Dermis blood vessel endothelial cell (primary cell): Measurements from ENCODE around the gene MAP4K2. TPM values are rescaled to one million over a fixed set of nuclear protein-coding genes. Genes with fewer than 3 reads are reported as not detected.

Experiments
- DNase-seq: peaks from one replicate; pipeline ENCODE4 v3.0.0; 2010
- total RNA-seq: library from RNA; depleted of rRNA; stranded (reverse); fragments of >200 nt; gene quantifications from 2 replicates; pipeline ENCODE4 v1.2.3, GENCODE V29; 2014

MAP4K2 gene
- total RNA-seq, 1 donor from 2014 or later = 46.1 TPM

DNA sequence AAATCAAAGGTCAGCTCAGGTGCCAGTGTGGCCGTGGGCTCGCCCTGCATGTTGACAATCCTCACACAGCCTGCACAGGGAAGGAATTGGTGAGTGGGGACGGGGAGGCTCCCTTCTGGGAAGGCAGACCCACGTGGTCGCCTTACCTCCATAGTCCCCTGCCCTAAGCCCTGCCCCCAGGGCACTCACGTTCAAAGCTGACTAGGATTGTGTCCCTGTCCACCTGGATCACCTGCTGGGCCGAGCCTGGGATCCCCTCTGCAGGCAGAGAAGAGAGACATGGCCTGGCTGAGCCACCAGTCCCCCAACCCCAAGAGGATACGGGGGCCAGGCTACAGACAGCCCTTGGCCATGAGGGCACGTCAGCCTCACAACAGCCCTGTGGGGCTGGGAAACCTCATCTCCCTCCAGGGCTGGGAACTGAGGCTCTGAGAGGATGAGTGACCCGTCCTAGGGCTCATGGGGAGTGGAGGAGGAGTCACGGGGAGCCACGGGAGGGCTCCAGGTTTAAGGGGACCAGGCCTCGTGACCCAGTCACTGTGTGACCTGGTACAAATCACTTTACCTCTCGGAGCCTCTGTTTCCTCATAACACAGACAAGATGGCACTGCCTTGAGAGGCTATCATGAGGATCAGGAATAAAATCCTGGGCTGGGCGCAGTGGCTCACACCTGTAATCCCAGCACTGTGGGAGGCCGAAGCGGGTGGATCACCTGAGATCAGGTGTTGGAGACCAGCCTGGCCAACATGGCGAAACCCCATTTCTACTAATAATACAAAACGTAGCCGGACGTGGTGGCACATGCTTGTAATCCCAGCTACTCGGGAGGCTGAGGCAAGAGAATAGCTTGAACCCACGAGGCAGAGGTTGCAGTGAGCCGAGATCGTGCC lies 12.6 kb downstream of the MAP4K2 start:
- DNase-seq = no peak

DNA sequence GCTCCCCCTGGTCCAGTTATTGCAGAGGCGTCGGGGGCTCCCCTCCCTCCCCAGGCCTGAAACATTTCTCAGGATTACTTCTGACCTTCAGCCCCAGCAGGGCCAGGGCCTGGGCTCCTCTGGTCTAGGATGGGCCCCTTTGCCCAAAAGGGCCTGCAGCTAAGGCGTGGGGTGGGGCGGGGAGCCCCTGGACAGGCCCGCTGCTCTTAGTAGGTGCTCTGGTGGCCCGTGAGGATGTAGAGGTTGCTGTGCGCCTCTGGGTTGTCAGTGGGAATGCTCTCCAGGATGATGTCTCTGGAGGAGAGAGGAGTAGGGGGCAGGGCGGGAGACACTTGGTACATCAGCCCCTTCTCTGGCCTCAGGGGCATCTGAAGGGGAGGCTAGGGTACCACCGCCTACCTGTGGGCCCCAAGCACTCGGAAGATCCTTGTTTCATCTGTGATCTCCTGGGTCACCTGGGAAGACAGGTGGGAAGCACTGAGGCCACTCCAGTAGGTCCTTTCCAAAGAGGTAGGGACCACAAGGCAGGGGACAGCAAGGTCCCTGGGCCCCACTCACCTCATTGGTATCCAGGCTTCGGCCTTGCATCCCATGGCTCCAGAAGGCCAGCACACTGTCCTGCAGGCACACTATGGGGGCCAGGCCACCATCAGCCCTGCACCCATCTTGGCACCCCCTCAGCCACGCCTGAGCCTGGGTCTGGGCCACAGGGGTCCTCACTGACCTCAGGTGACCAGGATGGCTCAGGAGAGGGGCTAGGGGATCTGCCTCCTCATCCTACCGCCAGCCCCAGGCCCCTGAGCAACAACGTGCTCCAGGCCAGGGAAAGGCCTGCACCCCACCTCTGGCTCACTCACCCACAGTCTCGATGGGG lies 13.4 kb downstream of the MAP4K2 start:
- no peak for DNase-seq

DNA sequence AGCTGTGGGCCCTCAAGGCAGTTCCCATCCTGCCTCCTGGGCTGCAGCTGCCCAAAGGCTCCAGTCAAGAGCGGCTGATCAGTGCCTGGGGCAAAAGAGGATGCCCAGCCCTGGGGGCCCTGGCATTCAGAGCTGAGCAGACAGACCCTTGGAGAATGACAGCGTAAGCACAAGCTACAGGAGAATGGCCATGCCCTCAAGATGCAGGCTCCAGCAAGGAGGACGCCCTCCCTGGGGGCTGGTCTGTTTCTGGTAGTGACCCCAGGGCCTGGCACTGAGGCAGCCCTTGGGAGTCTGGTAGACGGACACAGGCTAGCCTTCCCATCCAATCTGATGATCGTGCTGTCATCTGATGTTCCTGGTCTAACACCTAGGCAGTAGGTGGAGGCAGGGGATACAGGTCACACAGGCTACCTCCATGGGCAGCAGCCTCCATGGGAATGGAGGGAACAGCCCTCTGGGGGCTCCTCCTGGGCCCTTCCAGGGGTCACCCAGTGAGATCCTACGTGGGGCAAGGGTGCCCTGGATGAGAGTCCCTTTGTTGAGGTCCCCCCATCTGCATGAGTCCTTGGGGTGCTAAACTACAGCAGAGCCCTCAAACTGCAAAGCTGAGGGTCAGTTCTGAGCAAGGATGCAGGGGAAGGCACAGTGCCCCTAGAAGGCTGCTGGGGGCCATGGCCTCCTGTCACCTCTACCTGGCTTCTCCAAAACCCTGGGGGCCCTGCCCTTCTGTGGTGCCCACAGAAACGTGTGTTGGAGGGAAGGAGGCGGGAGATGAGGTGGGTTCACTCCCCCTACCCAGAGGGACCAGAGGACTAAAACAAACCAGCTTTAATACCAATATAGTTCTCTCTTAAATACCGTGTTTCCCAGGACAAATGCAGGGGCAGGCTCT lies 14.4 kb downstream of the MAP4K2 start:
- DNase-seq = no peak

DNA sequence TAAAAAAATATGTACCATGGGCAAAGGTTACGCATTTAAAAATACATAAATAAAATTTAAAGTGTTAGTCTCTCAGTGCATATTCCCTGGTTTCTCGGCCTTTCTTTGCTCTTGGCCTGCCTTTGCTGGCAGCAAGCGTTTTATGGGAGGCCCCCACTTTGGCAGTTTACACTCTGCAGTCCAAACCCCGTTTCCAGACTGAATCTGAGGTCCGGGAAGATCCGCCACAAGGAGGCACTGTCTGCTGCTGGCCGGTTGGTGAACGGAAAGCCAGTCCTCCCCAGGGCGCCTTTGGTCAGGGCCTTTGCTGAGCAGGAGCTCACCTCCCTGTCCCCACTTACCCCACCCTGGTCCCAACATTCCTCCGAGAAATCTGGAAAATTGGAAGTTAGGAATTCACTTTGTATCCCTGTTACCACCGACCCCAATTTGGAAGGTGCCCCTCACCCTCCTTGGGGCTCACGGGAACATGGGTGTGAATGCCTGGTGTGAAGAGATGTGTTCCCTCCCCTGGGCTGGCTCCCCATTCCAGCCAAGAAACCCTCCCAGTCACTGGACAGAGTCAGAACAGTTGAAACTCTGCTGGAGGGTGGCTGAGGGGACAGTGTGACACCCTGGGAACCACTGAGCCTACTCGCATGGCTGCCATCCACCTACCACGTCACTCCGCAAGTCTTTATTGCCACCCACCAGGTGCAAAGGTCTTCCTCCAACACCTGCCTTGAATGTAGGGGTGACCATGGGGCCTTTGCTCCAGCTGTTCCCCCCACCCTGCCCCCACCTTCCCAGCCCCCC lies 15.3 kb downstream of the MAP4K2 start:
- peak; percentile 81 for DNase-seq

DNA sequence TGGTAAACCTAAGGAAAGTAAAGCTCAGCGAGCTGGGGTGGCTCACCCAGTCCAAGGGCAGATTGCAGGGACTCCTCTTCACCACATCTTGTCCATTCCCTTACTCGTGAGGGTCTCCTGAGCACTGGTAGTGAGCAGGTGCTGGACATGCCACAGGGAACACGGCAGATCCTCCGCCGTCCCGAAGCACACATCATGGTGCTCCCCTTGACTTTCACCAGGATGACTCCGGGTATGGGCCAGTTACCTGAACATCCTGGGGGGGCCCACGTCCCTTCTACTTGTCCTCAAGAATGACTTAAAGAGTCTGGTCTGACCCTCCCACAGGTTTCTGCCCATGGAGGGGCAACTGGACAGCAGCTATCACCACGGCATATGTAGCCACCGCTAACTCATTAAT lies 16.7 kb downstream of the MAP4K2 start:
- DNase-seq = no peak

DNA sequence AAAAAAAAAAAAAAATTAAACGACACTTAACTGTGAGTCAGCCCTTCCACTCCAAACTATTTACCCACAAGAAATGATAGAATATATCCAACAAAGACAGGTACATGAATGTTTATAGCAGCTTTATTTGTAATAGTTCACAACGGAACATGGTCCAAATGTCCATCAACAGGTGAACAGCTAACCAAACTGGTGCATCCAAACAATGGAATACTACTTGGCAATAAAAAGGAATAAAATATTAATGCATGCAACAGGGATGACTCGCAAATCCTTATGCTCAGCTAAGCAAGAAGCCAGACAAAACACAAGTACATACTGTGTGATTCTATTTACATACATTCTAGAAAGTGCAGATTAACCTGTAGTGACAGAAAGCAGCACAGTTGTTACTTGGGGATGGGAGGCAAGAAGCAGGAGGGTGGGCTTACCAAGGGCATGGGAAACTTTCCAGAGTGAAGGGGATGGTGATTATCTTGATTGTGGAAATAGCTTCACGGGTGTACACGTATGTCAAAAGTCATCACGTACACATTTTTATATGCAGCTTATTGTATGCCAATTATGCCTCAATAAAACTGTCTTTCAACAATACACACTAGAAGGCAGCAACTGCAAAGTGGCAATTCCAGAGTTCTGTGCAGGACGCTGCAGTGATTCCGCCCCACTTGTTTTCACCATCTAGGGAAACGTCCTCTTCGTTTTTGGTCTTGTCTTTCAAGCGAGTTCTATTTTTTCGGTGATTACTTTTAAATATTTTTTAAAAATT lies 18.0 kb downstream of the MAP4K2 start:
- no peak for DNase-seq

DNA sequence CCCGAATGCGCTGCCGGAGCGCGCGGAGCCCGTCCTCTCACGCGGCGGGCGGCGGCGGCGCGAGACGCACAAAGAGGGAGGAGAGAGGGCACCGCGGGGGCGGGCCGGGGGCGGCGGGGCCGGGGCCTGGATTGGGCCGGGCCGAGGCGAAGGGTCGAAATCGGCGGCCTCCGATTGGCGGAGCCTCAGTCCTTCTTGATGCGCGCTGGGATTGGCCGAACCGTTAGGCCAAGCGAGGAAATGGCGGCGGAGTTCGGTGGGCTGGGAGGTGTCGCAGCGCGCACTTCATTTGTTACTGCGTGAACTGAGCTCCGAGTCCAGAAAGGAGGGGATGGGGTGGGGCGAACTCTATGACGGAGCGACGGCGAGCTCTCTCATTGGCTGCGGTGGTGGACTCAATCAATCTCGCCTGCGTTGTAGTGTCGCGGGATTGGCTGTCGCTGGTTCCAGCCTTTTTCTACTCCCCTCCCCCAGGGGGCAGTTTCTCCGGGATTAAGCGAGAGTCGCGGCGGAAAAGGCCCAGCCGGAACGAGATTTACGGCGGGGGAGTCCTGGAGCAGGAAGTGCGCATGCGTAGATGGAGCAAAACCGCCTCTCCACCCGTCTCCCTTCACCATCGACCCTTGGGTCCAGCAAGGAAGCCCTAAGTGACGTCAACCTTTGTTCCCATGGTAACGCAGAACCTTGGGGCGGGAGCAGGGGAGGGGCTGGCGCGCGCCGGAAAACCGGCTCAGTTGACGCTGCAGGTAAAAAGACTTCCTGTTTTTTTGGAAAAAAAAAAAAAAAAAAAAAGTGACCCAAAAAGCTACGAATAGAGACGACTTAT lies 24.3 kb downstream of the MAP4K2 start, which contains the start of gene SF1:
Gene SF1, minus strand, starts transcription at position 70 of the 826 bp plus-strand sequence. CDS start 150 bp downstream, outside the sequence.
- DNase-seq = peak; percentile 100

DNA sequence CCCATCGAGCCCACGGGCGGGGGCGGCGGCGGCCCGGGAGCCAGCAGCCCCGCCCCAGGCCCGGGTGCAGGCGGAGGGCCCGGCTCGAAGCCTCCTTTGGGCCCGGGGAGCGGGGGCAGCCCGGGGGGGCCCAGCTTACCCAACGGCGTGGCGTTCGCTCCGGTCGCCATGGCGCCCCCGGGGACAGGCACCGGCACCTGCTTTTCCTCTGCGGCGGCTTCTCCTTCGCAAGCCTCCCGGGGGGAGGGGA lies 24.9 kb downstream of the MAP4K2 start:
- DNase-seq = no peak

DNA sequence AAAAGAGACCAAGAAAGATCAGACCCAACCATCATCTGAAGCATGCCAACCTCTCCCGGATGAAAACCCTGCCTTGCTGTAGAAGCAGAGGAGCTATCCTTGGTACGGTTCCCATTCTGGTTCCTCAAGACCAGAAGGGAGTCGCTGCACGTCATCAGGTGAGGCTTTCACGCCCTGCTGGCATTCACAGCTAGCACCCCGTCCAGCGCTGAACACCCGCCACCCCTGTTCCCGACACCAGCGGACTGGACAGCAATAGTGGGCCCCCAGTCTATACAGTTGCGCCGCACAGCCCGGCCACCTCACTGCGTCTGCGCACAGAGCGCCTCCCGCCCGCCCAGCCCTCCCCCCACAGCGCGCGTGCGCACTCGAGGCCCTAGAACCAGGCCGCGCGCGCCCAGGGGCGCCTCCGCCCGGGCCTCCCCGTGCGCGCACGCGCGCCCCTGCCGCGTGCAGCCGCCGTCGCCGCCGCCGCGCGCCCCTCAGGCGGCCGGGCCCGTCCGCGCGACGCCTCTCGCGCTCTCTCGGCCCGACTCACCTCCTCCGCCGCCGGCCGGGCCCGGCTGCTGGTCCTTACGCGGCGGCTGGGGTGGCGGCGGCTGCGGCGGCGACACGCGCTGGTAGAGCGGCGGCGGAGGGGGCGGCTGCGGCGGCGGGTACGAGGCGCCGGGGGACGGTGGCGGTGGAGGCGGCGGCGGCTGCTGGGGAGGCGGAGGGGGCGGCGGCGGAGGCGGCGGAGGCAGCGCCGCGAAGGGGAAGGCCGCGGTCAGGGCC lies 25.4 kb downstream of the MAP4K2 start:
- peak; percentile 87 for DNase-seq

DNA sequence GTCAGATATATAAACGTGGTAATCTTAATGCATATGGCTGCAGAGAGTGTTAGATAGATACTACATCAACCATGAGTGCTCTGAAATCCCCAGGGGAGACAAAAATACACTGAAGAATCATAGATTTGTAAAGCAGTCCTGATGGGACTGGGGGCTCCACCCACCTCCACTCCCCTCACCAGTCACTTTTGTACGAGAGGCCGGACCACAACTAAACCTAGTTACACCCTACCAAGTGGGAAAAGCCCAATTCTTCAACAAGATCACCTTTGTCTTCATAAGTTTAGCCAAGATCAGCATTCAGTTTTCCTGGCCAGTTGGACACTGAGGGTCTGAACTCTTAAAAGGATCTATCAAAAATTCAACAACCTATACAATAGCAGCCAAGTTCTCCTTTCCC lies 26.1 kb downstream of the MAP4K2 start:
- DNase-seq = no peak

DNA sequence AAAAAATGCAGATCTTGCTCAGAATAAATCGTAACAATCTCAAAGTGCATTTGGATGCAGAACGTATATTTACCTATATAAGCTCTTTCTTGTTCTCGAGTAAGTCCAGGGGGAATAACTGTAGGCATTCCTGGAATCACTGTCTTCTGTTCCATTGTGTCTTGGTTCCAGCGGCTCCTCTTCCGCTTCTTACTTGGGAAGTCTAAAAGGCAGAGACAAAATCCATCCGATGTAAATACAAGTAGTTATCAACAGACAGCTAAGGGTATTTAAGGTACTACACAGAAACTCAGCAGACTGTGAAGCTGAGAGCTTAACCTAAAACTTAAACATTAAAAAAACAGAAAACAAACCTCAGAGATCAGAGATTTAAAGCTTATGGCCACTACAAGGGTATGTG lies 26.6 kb downstream of the MAP4K2 start:
- no peak for DNase-seq

DNA sequence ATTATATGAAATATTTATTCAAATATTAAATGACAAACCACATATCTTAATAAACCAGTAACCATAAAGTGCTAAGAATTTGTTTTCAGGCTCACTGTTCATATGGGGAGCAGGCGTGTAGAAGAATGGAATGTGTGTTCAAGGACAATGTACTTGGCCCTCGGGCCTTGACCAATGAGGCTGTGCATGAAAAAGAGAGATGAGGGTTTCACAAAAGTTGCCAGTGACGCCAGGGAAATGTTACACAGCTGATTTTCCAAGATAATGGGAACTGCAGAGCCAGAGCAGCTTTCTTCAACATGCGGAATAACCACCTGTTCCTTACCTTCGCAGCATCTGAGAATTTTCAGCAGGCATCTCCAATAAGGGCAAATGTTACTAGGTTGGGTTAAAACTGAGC lies 28.9 kb downstream of the MAP4K2 start:
- no peak for DNase-seq

DNA sequence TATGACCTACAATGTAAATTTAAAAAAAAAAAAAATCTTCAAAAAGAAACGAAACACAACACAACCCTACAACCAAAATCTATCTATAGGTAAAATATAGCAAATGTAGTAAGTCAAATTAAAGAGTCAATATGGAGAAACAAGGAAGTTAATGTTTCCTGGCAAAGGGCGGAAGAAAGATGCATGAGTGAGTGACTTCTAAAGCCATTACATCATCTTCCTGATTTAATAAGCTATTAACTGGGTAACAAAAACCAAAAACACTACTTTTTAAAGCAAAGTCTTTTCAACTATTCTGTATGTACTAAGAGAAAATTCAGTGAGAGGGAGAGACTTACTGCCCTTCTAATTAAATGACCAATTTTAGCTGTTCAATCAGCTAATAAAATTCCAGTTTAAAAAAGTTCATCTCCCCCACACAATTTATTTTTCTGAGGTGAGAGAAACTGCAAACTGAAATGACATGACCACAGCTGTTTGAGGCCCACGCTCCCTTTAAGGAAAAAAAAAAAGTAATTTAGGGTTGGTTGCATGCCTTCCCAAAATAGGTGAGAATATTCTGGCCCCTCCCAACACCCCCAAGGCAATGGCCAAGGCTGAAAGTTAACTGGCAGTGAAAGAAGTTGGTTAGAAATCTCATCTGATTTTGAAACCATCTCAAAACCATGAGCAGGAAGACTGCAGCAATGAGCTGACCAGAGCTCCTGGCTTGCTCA lies 30.6 kb downstream of the MAP4K2 start:
- peak; percentile 59 for DNase-seq

DNA sequence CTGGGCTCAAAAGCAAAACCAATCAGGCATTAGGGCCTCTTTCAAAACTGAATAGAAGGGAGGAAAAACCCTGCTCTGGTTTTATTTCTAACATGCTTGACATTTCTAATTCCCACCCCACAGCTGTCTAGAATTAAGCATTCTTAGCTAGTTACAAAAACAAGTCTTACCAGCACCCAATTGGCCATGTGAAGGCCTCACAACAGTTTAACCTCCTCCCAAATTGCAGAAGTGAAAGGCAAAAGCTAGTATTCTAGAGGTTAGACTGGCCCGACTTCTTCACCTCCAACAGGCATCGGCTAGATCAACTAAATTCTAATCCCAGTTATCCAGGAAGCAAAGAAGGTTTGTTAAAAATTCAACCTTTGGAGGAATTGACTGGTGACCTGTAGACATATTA lies 31.2 kb downstream of the MAP4K2 start:
- no peak for DNase-seq

DNA sequence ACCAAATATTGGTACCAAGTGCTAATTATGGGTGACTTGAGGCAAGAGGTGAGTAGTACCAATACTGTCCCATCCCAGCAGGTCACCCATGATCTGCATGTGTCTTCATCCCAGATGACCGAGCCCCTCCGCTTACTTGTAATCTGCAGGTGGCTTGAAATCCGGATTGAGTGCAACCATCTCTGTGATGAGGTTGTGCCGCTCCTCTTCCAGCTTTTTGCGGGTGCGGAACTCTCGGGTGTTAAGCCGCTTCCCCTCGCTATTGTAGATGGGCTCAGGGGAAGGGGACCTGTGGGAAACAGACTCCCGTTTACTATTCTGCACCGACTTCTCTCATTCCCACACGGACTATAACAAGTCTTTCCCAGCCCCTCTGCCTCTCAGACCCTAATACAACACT lies 32.9 kb downstream of the MAP4K2 start:
- no peak for DNase-seq

DNA sequence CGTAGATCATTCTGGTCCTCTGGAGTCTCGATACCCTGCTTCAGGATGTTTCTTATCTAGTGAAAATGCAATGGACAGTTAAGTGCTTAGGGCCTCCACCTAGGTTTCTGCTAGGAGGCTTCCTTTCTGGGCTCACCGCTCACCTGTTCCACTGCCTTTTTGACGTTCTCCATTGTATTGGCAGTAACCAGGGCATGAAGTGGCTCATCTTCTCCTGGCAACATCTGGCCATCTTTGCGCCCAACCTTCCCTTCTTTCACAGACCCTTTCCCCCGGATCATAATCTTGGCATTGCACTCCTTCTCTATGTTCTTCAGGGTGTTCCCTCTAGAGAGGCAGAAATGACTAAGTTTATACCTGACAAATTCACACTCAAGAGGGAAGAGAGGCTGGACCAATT lies 33.7 kb downstream of the MAP4K2 start:
- DNase-seq = no peak

DNA sequence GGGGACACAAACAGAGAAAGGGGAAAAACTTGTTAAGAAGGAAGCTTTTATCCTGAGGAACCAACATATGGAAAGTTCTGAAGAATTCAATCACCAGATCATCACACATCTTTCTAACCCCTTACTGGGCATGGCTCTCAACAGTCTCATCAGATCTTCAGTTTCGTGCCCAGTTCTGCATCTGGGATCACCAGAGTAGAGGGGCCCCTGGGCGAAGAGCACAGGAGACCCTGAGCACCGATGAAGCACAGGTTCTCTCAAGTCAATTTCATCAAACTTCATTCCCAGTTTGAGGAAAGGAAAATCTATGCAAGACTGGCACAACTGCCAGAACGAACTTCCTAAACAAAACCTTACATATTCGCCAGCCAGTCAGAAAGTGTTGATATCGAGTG lies 34.7 kb downstream of the MAP4K2 start:
- DNase-seq = no peak
